Myocyte (in vitro differentiated cells): Measurements from ENCODE around the gene ARPC5. TPM values are rescaled to one million over a fixed set of nuclear protein-coding genes. Genes with fewer than 3 reads are reported as not detected.
"Not testable (repeated sequence)": the region's sequence is repeated elsewhere in the genome, so short reads cannot be mapped to it uniquely, and the experiment has no call there.

Experiments
- DNase-seq: peaks from one replicate; pipeline ENCODE4 v3.0.0-alpha.2; 2012; ENCODE audit warnings: low read depth
- total RNA-seq: library from RNA; depleted of rRNA; stranded (reverse); fragments of >200 nt; gene quantifications from 2 replicates; pipeline ENCODE4 v1.2.3, GENCODE V29; 2014

The ARPC5 gene
- total RNA-seq, 1 donor from 2014 or later, result 76.0 TPM

DNA sequence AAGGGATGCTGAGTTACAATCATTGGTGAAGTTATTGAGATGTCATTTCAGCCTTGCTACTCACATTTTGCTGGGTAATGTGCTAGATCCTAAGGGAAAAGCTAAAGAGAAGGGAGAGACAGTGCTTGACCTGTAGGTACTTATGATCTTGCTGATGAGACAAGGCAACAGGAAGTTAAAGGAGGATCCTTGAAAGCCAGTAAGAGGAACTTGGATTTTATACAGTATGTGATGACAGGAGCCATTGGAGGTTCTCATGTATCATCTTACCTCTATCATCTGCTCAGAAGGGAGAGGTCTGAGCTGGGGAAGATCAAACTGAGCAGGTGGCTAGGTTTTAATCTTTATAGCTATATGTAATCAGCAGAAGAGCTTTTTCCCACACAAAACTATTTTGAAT lies 11.2 kb upstream of the ARPC5 start:
- no peak for DNase-seq

DNA sequence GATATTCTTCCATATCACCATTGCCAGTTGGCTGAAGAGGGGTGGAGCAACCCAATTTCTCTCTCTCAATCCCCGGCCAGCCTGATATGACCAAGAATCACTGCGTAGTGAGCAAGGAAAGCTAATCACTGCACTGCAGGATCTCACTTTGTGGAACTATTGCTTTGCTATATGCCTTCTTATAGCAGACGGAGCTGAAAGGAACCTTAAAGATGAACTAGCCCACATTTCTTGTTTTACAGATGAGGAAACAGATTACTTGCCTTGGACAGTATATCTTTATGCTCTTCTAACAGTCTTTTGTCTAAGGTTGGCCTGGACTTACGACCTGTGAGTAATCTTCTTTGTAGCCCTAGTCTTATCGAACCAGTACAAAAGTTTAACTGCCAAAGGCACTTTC lies 9.9 kb upstream of the ARPC5 start:
- no peak for DNase-seq

DNA sequence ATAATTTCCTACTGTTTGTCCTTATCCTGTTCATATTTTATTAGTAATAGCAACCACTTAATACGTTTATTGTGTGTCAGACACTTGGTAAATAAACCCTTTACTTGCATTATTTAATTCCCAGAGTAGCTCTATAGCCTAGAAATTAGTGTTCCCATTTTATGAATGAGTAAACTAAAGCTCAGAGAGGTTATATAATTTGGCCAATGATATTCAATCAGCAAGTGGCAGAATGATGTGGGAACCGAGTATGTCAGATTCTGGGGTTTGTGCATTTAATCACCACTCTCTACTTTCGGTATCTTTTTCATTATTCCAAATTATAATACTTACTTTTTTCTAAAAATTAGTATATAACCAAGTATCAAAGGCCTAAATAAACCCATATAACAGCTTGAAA lies 6.6 kb upstream of the ARPC5 start:
- no peak for DNase-seq

- DNase-seq, result no peak
Observed at GRCh38 chr1:183640193-183640592, 4.6 kb upstream of the ARPC5 start.

- DNase-seq, result no peak
Observed at GRCh38 chr1:183638649-183639387, 3.2 kb upstream of the ARPC5 start.

GRCh38 chr1:183636783-183637182 lies 1.2 kb upstream of the ARPC5 start:
- no peak for DNase-seq

- no peak for DNase-seq
Observed at GRCh38 chr1:183636334-183636682, 725 bp upstream of the ARPC5 start.

- peak; percentile 48 for DNase-seq
Observed at GRCh38 chr1:183635099-183635605, 431 bp downstream of the ARPC5 start.

DNA sequence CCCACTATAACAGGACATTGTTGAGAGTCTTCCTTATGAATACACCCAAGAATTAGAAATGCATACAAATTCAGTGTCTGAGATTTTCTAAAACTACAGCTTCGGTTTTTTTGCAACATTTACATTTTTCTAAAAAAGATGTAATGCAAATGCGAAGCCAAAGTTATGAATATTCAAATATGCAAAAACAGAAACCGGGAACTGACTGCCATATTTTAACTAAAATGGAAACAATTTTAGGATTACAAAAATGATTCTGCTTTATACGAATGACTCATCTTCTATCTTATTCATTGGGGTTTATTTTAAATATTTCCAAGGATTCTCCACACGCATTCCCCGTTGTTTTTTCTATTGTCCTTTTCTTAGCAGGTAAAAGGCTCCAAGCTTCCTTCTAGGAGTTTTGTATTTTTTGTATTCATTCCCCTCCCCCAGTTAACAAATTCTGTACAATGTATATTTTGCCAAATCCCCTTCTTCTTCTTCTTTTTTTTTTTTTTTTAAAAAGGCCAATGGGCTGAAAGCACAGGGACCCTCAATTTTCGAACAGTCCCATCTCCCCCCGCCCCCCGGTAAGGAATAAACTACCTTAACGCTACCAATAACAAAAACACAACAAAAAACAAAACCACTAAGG lies 1.0 kb downstream of the ARPC5 start:
- DNase-seq, result no peak

- peak; percentile 70 for DNase-seq
Observed at GRCh38 chr1:183633676-183634343, 1.8 kb downstream of the ARPC5 start.

GRCh38 chr1:183632964-183633363 lies 2.6 kb downstream of the ARPC5 start:
- no peak for DNase-seq

- DNase-seq, result no peak
Observed at GRCh38 chr1:183632114-183632513, 3.5 kb downstream of the ARPC5 start.

GRCh38 chr1:183630748-183631147 lies 4.8 kb downstream of the ARPC5 start:
- no peak for DNase-seq

GRCh38 chr1:183628537-183628936 lies 7.0 kb downstream of the ARPC5 start:
- DNase-seq, result no peak

GRCh38 chr1:183626236-183626635 lies 9.3 kb downstream of the ARPC5 start:
- not testable (repeated sequence) for DNase-seq

GRCh38 chr1:183622884-183623785 lies 12.4 kb downstream of the ARPC5 start:
- DNase-seq, result peak; percentile 65

GRCh38 chr1:183622013-183622412 lies 13.6 kb downstream of the ARPC5 start:
- no peak for DNase-seq

GRCh38 chr1:183620311-183620710 lies 15.3 kb downstream of the ARPC5 start:
- DNase-seq, result no peak

DNA sequence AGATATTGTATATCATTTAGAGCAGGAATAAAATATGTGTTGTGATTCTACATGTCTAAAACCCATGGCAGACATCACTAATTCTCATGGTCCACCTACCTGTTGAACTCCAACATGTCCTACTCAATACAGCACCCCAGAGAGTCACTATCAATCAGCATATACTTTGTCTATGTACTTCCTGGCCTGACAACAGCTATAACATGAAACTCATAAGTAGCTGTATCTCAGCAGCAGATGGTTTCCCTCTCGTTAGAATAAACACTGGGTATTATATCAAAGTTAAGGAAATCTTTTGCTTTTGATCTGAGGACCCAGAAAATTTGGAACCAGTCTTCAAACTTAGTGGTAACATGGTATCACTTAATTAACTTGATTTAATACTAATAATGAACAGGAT lies 15.8 kb downstream of the ARPC5 start:
- DNase-seq, result no peak

DNA sequence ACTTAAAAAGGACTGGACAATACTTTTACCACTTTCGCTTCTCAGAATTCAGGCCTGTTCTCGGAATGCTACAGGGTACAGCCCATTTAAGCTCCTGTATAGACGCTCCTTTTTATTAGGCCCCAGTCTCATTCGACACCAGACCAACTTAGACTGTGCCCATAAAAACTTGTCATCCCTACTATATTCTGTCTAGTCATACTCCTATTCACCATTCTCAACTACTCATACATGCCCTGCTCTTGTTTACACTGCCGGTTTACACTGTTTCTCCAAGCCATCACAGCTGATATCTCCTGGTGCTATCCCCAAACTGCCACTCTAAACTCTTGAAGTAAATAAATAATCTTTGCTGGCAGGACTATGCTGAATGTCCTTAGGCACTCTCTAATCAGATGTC lies 17.4 kb downstream of the ARPC5 start:
- not testable (repeated sequence) for DNase-seq

DNA sequence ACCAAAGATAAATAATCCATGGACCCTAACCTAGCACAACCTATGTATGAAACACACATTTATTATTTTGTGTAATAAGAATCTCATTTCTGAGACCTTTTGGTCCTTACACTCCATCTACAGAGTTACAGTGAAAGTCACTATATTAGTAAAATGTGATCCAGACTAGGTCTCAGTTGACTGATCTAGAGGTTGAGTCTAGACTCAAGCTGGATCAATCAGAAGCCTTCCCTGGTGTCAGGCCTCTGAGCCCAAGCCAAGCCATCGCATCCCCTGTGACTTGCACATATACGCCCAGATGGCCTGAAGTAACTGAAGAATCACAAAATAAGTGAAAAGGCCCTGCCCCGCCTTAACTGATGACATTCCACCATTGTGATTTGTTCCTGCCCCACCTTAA lies 22.6 kb downstream of the ARPC5 start:
- not testable (repeated sequence) for DNase-seq
